Subcutaneous abdominal adipose tissue (tissue), 5 donors: Measurements from ENCODE around the gene CUL5.
"Not testable (repeated sequence)": the region's sequence is repeated elsewhere in the genome, so short reads cannot be mapped to it uniquely, and the experiment has no call there.

Experiments used
- H3K27ac ChIP-seq: one replicate; pipeline ENCODE4 v1.7.0; 2013; ENCODE audit warnings: low read depth, mild to moderate bottlenecking, inconsistent platforms, low read length, moderate library complexity
- H3K27me3 ChIP-seq, 5 donors: one replicate each; pipeline ENCODE4 v1.7.0; 2013; ENCODE audit warnings: low read length in 5 of 5, inconsistent platforms in 1 of 5; ENCODE audit not compliant: control insufficient read depth in 5 of 5, insufficient read depth in 4 of 5
- H3K36me3 ChIP-seq, 5 donors: one replicate each; pipeline ENCODE4 v1.7.0; 2013; ENCODE audit warnings: low read length in 5 of 5; ENCODE audit not compliant: control insufficient read depth in 5 of 5, insufficient read depth in 5 of 5
- H3K4me1 ChIP-seq, 5 donors: one replicate each; pipeline ENCODE4 v1.7.0; 2013; ENCODE audit warnings: low read length in 5 of 5, mild to moderate bottlenecking in 3 of 5, moderate library complexity in 1 of 5; ENCODE audit not compliant: control insufficient read depth in 5 of 5, insufficient read depth in 5 of 5
- H3K4me3 ChIP-seq, 5 donors: one replicate each; pipeline ENCODE4 v1.7.0; 2013; ENCODE audit warnings: low read length in 5 of 5, low read depth in 1 of 5
- H3K9ac ChIP-seq, 5 donors: one replicate each; pipeline ENCODE4 v1.7.0; 2013; ENCODE audit warnings: low read length in 5 of 5, mild to moderate bottlenecking in 4 of 5, moderate library complexity in 3 of 5
- H3K9me3 ChIP-seq, 5 donors: one replicate each; pipeline ENCODE4 v1.7.0; 2013; ENCODE audit warnings: low read length in 5 of 5; ENCODE audit not compliant: control insufficient read depth in 5 of 5
- donor health status: healthy.
- donor health status: healthy.
- donor health status: healthy.
- donor health status: healthy.
- donor health status: healthy.

CUL5 gene

GRCh38 chr11:108125096-108125495 lies 116.4 kb downstream of the CUL5 start:
- Histone ChIP-seq H3K36me3 (peaks cover 0 to 12% (median 6%) of the 10 kb centered on the region in 5 donors), H3K27me3 (no peaks in the 10 kb centered on the region), H3K4me3 (no peak overlapping the region), H3K27ac (peak overlapping the region; percentile 64), H3K9me3 (no peaks in the 10 kb centered on the region), H3K4me1 (peaks cover 3 to 48% (median 39%) of the 10 kb centered on the region in 5 donors), H3K9ac (no peak overlapping the region)

DNA sequence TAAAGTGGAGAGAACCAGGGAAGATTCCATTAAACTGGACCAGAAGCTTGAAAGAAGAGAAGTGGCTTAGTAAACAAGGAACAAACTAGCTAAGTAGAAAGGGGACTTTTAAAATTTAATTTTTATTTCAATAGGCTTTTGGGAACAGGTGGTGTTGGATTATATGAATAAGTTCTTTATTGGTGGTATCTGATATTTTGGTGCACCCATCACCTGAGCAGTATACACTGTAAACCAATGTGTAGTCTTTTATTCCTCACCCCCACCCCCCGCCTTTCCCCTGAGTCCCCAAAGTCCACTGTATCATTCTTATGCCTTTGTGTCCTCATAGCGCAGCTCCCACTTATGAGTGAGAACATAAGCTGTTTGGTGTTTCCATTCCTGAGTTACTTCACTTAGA lies 120.1 kb downstream of the CUL5 start:
- no peak overlapping the region for H3K4me3 ChIP-seq
- no peak overlapping the region for H3K9ac ChIP-seq
- no peak overlapping the region for H3K27ac ChIP-seq
- H3K9me3 ChIP-seq = no peaks in the 10 kb centered on the region
- no peaks in the 10 kb centered on the region for H3K27me3 ChIP-seq
- peaks cover 6 to 23% (median 12%) of the 10 kb centered on the region in 5 donors for H3K36me3 ChIP-seq
- H3K4me1 ChIP-seq = peaks cover 3 to 23% (median 16%) of the 10 kb centered on the region in 5 donors

DNA sequence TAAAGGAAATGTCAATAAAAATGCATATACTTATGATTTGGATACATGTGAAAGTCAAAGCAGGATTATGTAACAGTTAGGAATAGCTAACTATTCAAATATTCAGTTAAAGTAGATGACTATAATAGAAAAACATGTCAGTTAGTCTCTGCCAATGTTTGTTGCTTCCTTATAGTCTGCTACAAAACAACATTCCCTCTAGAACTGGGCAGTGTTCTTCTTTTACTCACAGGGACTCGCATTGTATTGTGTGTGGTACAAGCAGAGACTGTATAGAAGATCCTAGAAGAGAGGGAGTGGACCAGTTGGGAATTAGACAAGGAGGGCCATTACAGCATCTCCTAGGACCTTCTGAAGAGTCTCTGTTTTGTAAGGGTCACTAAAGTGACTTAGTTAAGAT lies 123.3 kb downstream of the CUL5 start:
- Histone ChIP-seq H3K27me3 (no peaks in the 10 kb centered on the region), H3K9ac (no peak overlapping the region), H3K4me3 (no peak overlapping the region), H3K27ac (no peak overlapping the region), H3K36me3 (peaks cover 23 to 38% (median 25%) of the 10 kb centered on the region in 5 donors), H3K4me1 (peaks cover 0 to 8% (median 0%) of the 10 kb centered on the region in 5 donors), H3K9me3 (no peaks in the 10 kb centered on the region)

- H3K27ac ChIP-seq, H3K27me3 ChIP-seq, H3K4me1 ChIP-seq, H3K4me3 ChIP-seq, H3K9ac ChIP-seq, H3K9me3 ChIP-seq: not testable (repeated sequence)
- peaks cover 20 to 39% (median 27%) of the 10 kb centered on the region in 5 donors for H3K36me3 ChIP-seq
These were observed 124.4 kb downstream of the CUL5 start for GRCh38 chr11:108132993-108133538.

GRCh38 chr11:108135845-108136544 lies 127.3 kb downstream of the CUL5 start:
- Histone ChIP-seq H3K36me3 (peaks cover 37 to 55% (median 41%) of the 10 kb centered on the region in 5 donors), H3K4me3 (no peak overlapping the region), H3K4me1 (peaks cover 0 to 6% (median 0%) of the 10 kb centered on the region in 5 donors), H3K9me3 (no peaks in the 10 kb centered on the region), H3K27ac (no peak overlapping the region), H3K9ac (no peak overlapping the region), H3K27me3 (no peaks in the 10 kb centered on the region)

DNA sequence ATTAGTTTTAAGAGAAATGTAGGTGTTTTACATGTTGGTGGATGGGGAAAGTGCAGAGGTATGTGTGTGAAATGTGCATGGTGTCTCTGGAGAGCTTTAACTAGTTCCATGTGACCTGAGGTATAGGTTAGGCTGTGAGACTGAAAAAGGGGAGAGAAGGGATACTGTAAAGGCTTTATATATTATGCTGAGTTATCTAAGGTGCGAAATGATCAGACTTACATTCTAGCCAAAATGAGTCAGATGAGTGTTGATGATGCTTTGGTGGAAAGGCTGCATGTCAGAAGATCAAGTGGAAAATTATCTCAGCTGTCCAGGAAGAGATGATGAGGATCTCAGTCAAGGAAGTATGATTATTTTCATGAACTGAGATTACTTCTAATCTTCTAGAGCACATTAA lies 128.5 kb downstream of the CUL5 start:
- no peak overlapping the region for H3K4me3 ChIP-seq
- H3K36me3 ChIP-seq = peaks cover 47 to 64% (median 50%) of the 10 kb centered on the region in 5 donors
- no peak overlapping the region for H3K9ac ChIP-seq

GRCh38 chr11:108142304-108142703 lies 133.6 kb downstream of the CUL5 start:
- Histone ChIP-seq H3K36me3 (peaks cover 57 to 82% (median 76%) of the 10 kb centered on the region in 5 donors), H3K9me3 (no peaks in the 10 kb centered on the region), H3K27ac (no peak overlapping the region), H3K9ac (no peak overlapping the region), H3K4me3 (no peak overlapping the region), H3K4me1 (no peaks in the 10 kb centered on the region), H3K27me3 (no peaks in the 10 kb centered on the region)

More for the DNA sequence above, 128.5 kb downstream of the CUL5 start:
- peaks cover 0 to 3% (median 0%) of the 10 kb centered on the region in 5 donors for H3K4me1 ChIP-seq
- H3K9me3 ChIP-seq = no peaks in the 10 kb centered on the region
- H3K27me3 ChIP-seq = no peaks in the 10 kb centered on the region
- no peak overlapping the region for H3K27ac ChIP-seq

DNA sequence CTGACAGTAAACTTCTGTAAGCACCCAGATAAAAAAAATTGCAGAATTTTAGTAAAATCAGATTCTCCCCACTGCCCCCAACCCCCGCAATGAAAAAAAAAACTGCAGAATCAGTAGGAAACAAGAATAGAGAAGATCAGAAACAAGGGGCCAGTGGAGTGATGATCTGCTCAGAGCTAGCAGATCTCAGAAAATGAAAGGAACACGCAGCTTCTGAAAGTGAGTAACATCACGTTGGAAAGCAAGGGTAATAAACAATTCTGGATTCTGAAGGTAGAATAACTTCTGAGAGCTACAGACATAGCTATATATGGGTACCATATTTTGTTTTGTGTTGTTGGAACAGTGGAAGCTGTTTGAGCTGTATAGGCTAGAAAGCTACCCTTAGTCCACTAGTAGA lies 135.9 kb downstream of the CUL5 start:
- Histone ChIP-seq H3K9me3 (no peaks in the 10 kb centered on the region), H3K36me3 (peaks cover 65 to 95% (median 90%) of the 10 kb centered on the region in 5 donors), H3K4me3 (no peak overlapping the region), H3K27ac (no peak overlapping the region), H3K4me1 (no peaks in the 10 kb centered on the region), H3K9ac (no peak overlapping the region), H3K27me3 (no peaks in the 10 kb centered on the region)

DNA sequence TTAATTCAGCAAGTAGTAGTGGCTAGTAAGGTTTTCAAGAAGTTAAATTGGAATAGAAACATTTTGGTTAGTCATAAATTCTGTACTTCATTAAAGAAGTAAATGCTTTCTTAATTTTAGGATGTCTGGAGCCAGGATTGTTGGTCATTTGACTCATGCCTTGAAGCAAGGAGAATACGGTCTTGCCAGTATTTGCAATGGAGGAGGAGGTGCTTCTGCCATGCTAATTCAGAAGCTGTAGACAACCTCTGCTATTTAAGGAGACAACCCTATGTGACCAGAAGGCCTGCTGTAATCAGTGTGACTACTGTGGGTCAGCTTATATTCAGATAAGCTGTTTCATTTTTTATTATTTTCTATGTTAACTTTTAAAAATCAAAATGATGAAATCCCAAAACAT lies 138.5 kb downstream of the CUL5 start:
- Histone ChIP-seq H3K4me3 (no peak overlapping the region), H3K36me3 (peaks cover 57 to 92% (median 82%) of the 10 kb centered on the region in 5 donors), H3K4me1 (peaks cover 0 to 7% (median 4%) of the 10 kb centered on the region in 5 donors), H3K9ac (no peak overlapping the region), H3K27me3 (no peaks in the 10 kb centered on the region), H3K9me3 (no peaks in the 10 kb centered on the region), H3K27ac (no peak overlapping the region)

DNA sequence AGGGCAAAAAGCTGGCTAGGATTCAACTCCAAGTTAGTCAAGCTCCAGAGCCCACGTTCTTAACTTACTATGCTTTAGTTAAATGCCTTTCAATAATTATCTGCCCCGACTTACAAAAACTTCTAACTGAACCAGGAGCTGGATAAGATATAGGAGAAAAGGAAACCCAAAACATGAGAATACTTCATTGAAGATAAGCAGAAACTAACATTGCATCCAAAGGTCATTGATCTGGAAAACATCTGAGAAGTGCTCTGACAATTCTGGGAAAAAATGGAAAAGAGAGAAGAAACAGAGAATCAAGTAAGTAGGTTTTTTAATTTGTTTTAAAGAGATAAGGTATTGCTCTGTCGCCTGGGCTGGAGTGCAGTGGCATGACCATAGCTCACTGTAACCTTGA lies 139.9 kb downstream of the CUL5 start:
- H3K4me1 ChIP-seq = peaks cover 0 to 7% (median 4%) of the 10 kb centered on the region in 5 donors
- H3K9me3 ChIP-seq = no peaks in the 10 kb centered on the region
- H3K27me3 ChIP-seq = no peaks in the 10 kb centered on the region
- H3K9ac ChIP-seq = no peak overlapping the region
- H3K4me3 ChIP-seq = no peak overlapping the region
- H3K36me3 ChIP-seq = peaks cover 51 to 81% (median 68%) of the 10 kb centered on the region in 5 donors
- H3K27ac ChIP-seq = no peak overlapping the region
